ENCODE data around the gene FLRT2.

FLRT2 gene

DNA sequence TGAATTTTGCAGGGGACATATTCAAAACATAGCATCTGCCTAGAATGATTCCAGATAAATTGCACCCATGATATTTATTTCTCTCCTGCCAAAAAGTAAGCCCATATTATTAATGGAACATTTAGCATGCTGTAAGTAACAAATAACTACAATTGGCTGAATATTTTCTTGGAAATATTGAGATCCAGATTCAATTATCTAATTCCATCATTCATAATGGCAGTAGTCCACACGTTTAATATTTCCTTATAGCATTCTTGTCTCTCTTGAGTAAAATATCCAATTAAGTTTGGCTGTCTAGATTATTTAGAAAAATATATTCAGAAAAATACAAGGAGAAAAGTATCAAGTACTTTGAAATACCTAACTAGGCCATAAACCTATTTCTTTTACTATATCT is 157.5 kb downstream of the FLRT2 start:
- no peaks in the 10 kb centered on the region for H3F3A ChIP-seq (ENCODE audit: control insufficient read depth, insufficient read depth)
- no peak overlapping the region for H3K27ac ChIP-seq (ENCODE audit: low read depth, low read length)
- H4K20me1 ChIP-seq (ENCODE audit: control insufficient read depth, insufficient read depth, low read depth, low read length) = no peaks in the 10 kb centered on the region
- TF ChIP-seq, protein P1, sequence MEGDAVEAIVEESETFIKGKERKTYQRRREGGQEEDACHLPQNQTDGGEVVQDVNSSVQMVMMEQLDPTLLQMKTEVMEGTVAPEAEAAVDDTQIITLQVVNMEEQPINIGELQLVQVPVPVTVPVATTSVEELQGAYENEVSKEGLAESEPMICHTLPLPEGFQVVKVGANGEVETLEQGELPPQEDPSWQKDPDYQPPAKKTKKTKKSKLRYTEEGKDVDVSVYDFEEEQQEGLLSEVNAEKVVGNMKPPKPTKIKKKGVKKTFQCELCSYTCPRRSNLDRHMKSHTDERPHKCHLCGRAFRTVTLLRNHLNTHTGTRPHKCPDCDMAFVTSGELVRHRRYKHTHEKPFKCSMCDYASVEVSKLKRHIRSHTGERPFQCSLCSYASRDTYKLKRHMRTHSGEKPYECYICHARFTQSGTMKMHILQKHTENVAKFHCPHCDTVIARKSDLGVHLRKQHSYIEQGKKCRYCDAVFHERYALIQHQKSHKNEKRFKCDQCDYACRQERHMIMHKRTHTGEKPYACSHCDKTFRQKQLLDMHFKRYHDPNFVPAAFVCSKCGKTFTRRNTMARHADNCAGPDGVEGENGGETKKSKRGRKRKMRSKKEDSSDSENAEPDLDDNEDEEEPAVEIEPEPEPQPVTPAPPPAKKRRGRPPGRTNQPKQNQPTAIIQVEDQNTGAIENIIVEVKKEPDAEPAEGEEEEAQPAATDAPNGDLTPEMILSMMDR (IDR thresholded peaks at IDR 0.05; ENCODE audit: low read depth, low read length, poor library complexity, severe bottlenecking) = no peak
- TF ChIP-seq EZH2phosphoT487 (IDR thresholded peaks at IDR 0.05; ENCODE audit: borderline replicate concordance, low read length) = no peak
- H3K4me1 ChIP-seq (ENCODE audit: control insufficient read depth, low read length) = no peaks in the 10 kb centered on the region
- H3K9me2 ChIP-seq (replicated peaks; ENCODE audit: control insufficient read depth, low read length) = no peaks in the 10 kb centered on the region
- no peak overlapping the region for H3K4me3 ChIP-seq (ENCODE audit: low read length)
- H3K9me3 ChIP-seq (ENCODE audit: control insufficient read depth, insufficient read depth, low read length) = no peaks in the 10 kb centered on the region
- H3K36me3 ChIP-seq (ENCODE audit: control insufficient read depth, low read length) = no peaks in the 10 kb centered on the region
- no peaks in the 10 kb centered on the region for H3K79me2 ChIP-seq (ENCODE audit: control insufficient read depth, low read length)
- no peak overlapping the region for H3K4me2 ChIP-seq (ENCODE audit: low read length)
- no peaks in the 10 kb centered on the region for H3K27me3 ChIP-seq (ENCODE audit: control insufficient read depth, low read length)

DNA sequence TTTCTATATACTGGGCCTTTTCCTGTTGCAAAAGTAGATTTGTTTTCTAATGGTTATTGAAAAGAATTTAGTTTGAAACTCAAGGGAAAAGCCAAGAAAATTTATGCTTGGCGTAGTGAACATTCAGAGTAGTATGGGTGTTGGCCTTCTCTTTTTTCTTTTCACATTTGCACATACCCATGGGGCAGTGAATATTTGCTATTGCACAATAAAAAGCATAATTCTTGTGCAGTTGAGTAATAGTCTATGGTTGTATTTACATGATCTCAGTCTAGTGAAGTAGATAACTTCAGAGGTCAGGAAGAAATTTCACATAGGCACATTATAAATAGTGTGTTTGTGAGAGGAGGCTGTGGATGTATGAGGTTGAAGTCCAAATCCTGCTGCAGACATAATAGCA is 158.1 kb downstream of the FLRT2 start:
- H3K4me3 ChIP-seq (ENCODE audit: low read length) = no peak overlapping the region

GRCh38 chr14:85695300-85695699 is 165.4 kb downstream of the FLRT2 start:
- Histone ChIP-seq H3K27me3 (ENCODE audit: control insufficient read depth, low read length) (no peaks in the 10 kb centered on the region), H3K27ac (ENCODE audit: low read depth, low read length) (no peak overlapping the region), H3K79me2 (ENCODE audit: control insufficient read depth, low read length) (no peaks in the 10 kb centered on the region), H3K36me3 (ENCODE audit: control insufficient read depth, low read length) (no peaks in the 10 kb centered on the region), H3K9me3 (ENCODE audit: control insufficient read depth, insufficient read depth, low read length) (no peaks in the 10 kb centered on the region), H4K20me1 (ENCODE audit: control insufficient read depth, insufficient read depth, low read depth, low read length) (no peaks in the 10 kb centered on the region), H3K4me3 (ENCODE audit: low read length) (no peak overlapping the region), H3K4me1 (ENCODE audit: control insufficient read depth, low read length) (no peaks in the 10 kb centered on the region), H3K9me2 (replicated peaks; ENCODE audit: control insufficient read depth, low read length) (no peaks in the 10 kb centered on the region), H3F3A (ENCODE audit: control insufficient read depth, insufficient read depth) (no peaks in the 10 kb centered on the region), H3K4me2 (ENCODE audit: low read length) (no peak overlapping the region)
- no peak for TF ChIP-seq EZH2phosphoT487 (IDR thresholded peaks at IDR 0.05; ENCODE audit: borderline replicate concordance, low read length)
- TF ChIP-seq, protein P1 (IDR thresholded peaks at IDR 0.05; ENCODE audit: low read depth, low read length, poor library complexity, severe bottlenecking) = no peak

More for the DNA sequence above, 158.1 kb downstream of the FLRT2 start:
- H3K36me3 ChIP-seq (ENCODE audit: control insufficient read depth, low read length) = no peaks in the 10 kb centered on the region
- H3K27me3 ChIP-seq (ENCODE audit: control insufficient read depth, low read length) = no peaks in the 10 kb centered on the region
- no peaks in the 10 kb centered on the region for H3K4me1 ChIP-seq (ENCODE audit: control insufficient read depth, low read length)
- no peaks in the 10 kb centered on the region for H3F3A ChIP-seq (ENCODE audit: control insufficient read depth, insufficient read depth)
- H3K27ac ChIP-seq (ENCODE audit: low read depth, low read length) = no peak overlapping the region
- H4K20me1 ChIP-seq (ENCODE audit: control insufficient read depth, insufficient read depth, low read depth, low read length) = no peaks in the 10 kb centered on the region
- no peaks in the 10 kb centered on the region for H3K9me3 ChIP-seq (ENCODE audit: control insufficient read depth, insufficient read depth, low read length)
- no peaks in the 10 kb centered on the region for H3K9me2 ChIP-seq (replicated peaks; ENCODE audit: control insufficient read depth, low read length)
- H3K79me2 ChIP-seq (ENCODE audit: control insufficient read depth, low read length) = no peaks in the 10 kb centered on the region
- H3K4me2 ChIP-seq (ENCODE audit: low read length) = no peak overlapping the region
- TF ChIP-seq, protein P1 (IDR thresholded peaks at IDR 0.05; ENCODE audit: low read depth, low read length, poor library complexity, severe bottlenecking) = no peak
- no peak for TF ChIP-seq EZH2phosphoT487 (IDR thresholded peaks at IDR 0.05; ENCODE audit: borderline replicate concordance, low read length)

Data from DOHH2 (cell line).